Measurements from ENCODE around the gene AKR1B1.

- no peak for TF ChIP-seq POLR2AphosphoS5 (IDR thresholded peaks at IDR 0.05; ENCODE audit: low read depth, low read length)
- no peak for TF ChIP-seq CBFB (CRISPR knock-in tag; IDR thresholded peaks at IDR 0.05)
Observed at GRCh38 chr7:134472572-134473244, 13.8 kb upstream of the AKR1B1 start.

Data from HepG2 (cell line).